SU-DHL-6 (cell line): ENCODE data around the gene NFE2L1.
A peak's percentile ranks its signal among the peaks of the same experiment; 100 is the strongest.

Experiments used
- H2AFZ ChIP-seq: fragments of 200-600 bp; sonication (generic); 2 replicates; pipeline ENCODE4 v1.6.1; 2014; ENCODE audit warnings: low read depth, mild to moderate bottlenecking, moderate library complexity, mixed read lengths, antibody characterized with exemption, low read length; ENCODE audit not compliant: severe bottlenecking
- H3F3A ChIP-seq: fragments of 200-600 bp; shearing (Covaris generic); 2 replicates; pipeline ENCODE4 v1.6.0; 2016; ENCODE audit warnings: antibody characterized with exemption, mild to moderate bottlenecking; ENCODE audit not compliant: insufficient read depth
- H3K27ac ChIP-seq: fragments of 200-600 bp; sonication (generic); 2 replicates; pipeline ENCODE4 v1.5.1; 2016; ENCODE audit warnings: low read depth, mild to moderate bottlenecking, low read length, moderate library complexity, mixed read lengths
- H3K27me3 ChIP-seq: fragments of 200-600 bp; sonication (generic), shearing (Covaris generic); 2 replicates; pipeline ENCODE4 v1.6.0; 2014; ENCODE audit warnings: mild to moderate bottlenecking, low read length
- H3K36me3 ChIP-seq: fragments of 200-600 bp; sonication (generic); 2 replicates; pipeline ENCODE4 v1.6.1; 2014; ENCODE audit warnings: mild to moderate bottlenecking, low read length, mixed read lengths
- H3K4me2 ChIP-seq: fragments of 300-600, 200-600 bp; shearing (Covaris generic), sonication (generic); 2 replicates; pipeline ENCODE4 v1.6.0; 2014; ENCODE audit warnings: low read length, low read depth, mild to moderate bottlenecking; ENCODE audit not compliant: poor library complexity, severe bottlenecking
- H3K4me3 ChIP-seq: fragments of 200-600 bp; sonication (generic); 2 replicates; pipeline ENCODE4 v1.5.1; 2014; ENCODE audit warnings: antibody characterized with exemption, low read length, mild to moderate bottlenecking, mixed read lengths; ENCODE audit not compliant: insufficient read depth, poor library complexity, severe bottlenecking
- H3K79me2 ChIP-seq: fragments of 200-600 bp; sonication (generic); 2 replicates; pipeline ENCODE4 v1.6.1; 2014; ENCODE audit warnings: mild to moderate bottlenecking, low read length, moderate library complexity; ENCODE audit not compliant: insufficient read depth
- H3K9ac ChIP-seq: fragments of 200-600 bp; sonication (generic); 2 replicates; pipeline ENCODE4 v1.7.0; 2014; ENCODE audit warnings: mild to moderate bottlenecking, low read length
- H3K9me2 ChIP-seq: fragments of 200-600 bp; sonication (generic); replicated peaks from 2 replicates; pipeline ENCODE4 v1.6.1; 2014; ENCODE audit warnings: low read length; ENCODE audit not compliant: insufficient read depth
- H3K9me3 ChIP-seq: fragments of 200-600 bp; sonication (generic); 2 replicates; pipeline ENCODE4 v1.6.1; 2014; ENCODE audit warnings: low read length, mixed read lengths; ENCODE audit not compliant: insufficient read depth
- H4K20me1 ChIP-seq: fragments of 200-600 bp; sonication (generic); 2 replicates; pipeline ENCODE4 v1.6.1; 2014; ENCODE audit warnings: low read depth, mild to moderate bottlenecking, antibody characterized with exemption, low read length, moderate library complexity, mixed read lengths
- EZH2phosphoT487 ChIP-seq: fragments of 200-600 bp; sonication (generic), shearing (Covaris generic); conservative IDR thresholded peaks from 2 replicates; pipeline ENCODE4 v1.6.1; 2018; ENCODE audit warnings: mild to moderate bottlenecking, antibody characterized with exemption, low read length, moderate library complexity, mixed read lengths
- TF ChIP-seq, protein P1 (sequence below): fragments of 200-600 bp; sonication (generic); IDR thresholded peaks from one replicate; pipeline ENCODE4 v1.5.1; 2017; ENCODE audit warnings: antibody characterized with exemption, mild to moderate bottlenecking, low read length, moderate library complexity; ENCODE audit not compliant: insufficient read depth, poor library complexity, severe bottlenecking

The NFE2L1 gene

DNA sequence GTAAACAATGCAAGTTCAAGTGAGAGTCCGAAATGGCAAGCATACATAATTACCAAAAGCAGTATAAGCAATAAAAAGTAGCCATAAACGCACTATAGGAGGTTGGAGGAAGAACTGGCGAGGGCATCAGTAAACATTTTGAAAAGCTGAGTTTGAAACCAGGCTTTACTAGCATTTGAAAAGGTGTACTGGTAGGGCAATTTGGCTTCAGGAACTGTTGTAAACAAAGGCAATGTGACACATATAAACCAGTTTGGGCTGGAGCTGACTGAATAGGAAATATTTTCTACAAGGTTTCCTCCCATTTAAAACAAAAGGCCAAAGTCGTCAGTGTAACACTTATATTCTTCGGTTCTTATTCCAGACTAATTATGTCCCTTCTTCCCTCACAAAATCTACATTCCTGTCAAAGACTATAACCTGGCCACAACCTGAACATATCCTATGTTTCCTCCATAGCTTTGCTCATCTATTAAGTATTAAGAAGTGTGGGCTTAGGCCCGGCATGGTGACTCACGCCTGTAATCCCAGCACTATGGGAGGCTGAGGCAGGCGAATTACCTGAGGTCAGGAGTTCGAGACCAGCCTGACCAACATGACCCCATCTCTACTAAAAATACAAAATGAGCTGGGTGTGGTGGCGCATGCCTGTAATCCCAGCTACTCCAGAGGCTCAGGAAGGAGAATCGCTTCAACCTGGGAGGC is 45.3 kb downstream of the NFE2L1 start:
- no peaks in the 10 kb centered on the region for H3K36me3 ChIP-seq
- no peaks in the 10 kb centered on the region for H3K9me2 ChIP-seq
- peaks cover 5% of the 10 kb centered on the region; the same call in 1 of the 2 replicates for H4K20me1 ChIP-seq
- no peaks in the 10 kb centered on the region for H3K27me3 ChIP-seq
- H3K4me3 ChIP-seq, result no peak overlapping the region
- H3F3A ChIP-seq, result peaks cover 11% of the 10 kb centered on the region
- no peak overlapping the region for H3K9ac ChIP-seq
- peaks cover 97% of the 10 kb centered on the region for H3K79me2 ChIP-seq
- H3K27ac ChIP-seq, result no peak overlapping the region
- no peak overlapping the region for H2AFZ ChIP-seq
- TF ChIP-seq, protein P1, sequence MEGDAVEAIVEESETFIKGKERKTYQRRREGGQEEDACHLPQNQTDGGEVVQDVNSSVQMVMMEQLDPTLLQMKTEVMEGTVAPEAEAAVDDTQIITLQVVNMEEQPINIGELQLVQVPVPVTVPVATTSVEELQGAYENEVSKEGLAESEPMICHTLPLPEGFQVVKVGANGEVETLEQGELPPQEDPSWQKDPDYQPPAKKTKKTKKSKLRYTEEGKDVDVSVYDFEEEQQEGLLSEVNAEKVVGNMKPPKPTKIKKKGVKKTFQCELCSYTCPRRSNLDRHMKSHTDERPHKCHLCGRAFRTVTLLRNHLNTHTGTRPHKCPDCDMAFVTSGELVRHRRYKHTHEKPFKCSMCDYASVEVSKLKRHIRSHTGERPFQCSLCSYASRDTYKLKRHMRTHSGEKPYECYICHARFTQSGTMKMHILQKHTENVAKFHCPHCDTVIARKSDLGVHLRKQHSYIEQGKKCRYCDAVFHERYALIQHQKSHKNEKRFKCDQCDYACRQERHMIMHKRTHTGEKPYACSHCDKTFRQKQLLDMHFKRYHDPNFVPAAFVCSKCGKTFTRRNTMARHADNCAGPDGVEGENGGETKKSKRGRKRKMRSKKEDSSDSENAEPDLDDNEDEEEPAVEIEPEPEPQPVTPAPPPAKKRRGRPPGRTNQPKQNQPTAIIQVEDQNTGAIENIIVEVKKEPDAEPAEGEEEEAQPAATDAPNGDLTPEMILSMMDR, result no peak
- no peak for TF ChIP-seq EZH2phosphoT487
- H3K4me2 ChIP-seq, result no peak overlapping the region
- H3K9me3 ChIP-seq, result no peaks in the 10 kb centered on the region

DNA sequence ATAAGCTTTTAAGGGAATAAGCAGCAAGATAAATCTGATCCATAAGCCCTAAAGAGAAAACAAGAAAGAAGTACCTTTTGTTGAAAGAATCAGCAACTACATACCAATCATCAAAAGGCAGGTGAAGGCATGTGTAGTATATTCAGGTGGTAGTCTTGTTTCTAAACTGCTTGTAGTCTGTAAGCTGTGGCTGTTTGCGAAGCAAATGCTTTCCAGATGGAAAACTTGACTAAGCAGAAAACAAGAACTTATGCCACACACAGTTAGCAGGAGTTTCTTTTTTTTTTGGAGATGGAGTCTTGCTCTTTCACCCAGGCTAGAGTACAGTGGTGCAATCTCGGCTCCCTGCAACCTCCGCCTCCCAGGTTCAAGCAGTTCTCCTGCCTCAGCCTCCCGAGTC is 47.5 kb downstream of the NFE2L1 start:
- Histone ChIP-seq H3K9me3 (no peaks in the 10 kb centered on the region), H3K4me3 (no peak overlapping the region), H4K20me1 (peaks cover 5% of the 10 kb centered on the region; the same call in 1 of the 2 replicates), H3K27ac (no peak overlapping the region), H3K9ac (no peak overlapping the region), H3K36me3 (no peaks in the 10 kb centered on the region), H3K9me2 (no peaks in the 10 kb centered on the region), H2AFZ (no peak overlapping the region), H3K27me3 (no peaks in the 10 kb centered on the region), H3K4me2 (no peak overlapping the region), H3K79me2 (peaks cover 98% of the 10 kb centered on the region), H3F3A (peaks cover 14% of the 10 kb centered on the region)
- TF ChIP-seq EZH2phosphoT487, result no peak
- TF ChIP-seq, protein P1, result no peak

DNA sequence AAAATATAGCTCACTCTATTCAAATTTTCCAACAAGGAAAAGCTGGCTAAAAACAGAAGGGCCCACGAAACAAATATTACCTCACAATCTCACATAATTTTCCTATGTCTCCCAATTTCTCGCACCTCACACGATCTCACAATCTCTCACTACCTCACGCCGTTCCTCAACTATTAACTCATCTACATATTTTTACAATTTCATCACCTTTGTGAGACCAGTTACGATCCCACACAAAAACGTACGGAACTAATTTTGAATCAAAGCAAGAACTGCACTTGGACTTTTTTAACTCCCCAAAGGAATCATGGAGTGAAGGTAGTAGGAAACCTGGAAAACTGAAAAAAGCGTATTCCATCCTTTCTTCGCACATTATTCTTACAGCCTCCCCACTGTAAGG is 52.0 kb downstream of the NFE2L1 start:
- Histone ChIP-seq H3K9me3 (peaks cover 8% of the 10 kb centered on the region; the same call in 1 of the 2 replicates), H3K9me2 (no peaks in the 10 kb centered on the region), H3K27me3 (no peaks in the 10 kb centered on the region), H2AFZ (no peak overlapping the region), H4K20me1 (peaks cover 5% of the 10 kb centered on the region; the same call in 1 of the 2 replicates), H3K9ac (peak overlapping the region; percentile 83), H3K27ac (peak overlapping the region; percentile 65; the same call in 1 of the 2 replicates), H3K4me2 (peak overlapping the region; percentile 96), H3F3A (peaks cover 19% of the 10 kb centered on the region), H3K36me3 (no peaks in the 10 kb centered on the region), H3K4me3 (peak overlapping the region; percentile 78), H3K79me2 (peaks cover 59% of the 10 kb centered on the region)
- TF ChIP-seq, protein P1, result no peak
- no peak for TF ChIP-seq EZH2phosphoT487
